GM21786 (cell line): ENCODE measurements around the gene LRRTM1.

Source experiments
- ATAC-seq: cut with Tn5 transposase; IDR thresholded peaks from one replicate; pipeline ENCODE4 v1.9.1; 2021; ENCODE audit not compliant: unreplicated experiment

LRRTM1 gene

GRCh38 chr2:80252294-80252986 lies 52.1 kb downstream of the LRRTM1 start:
- ATAC-seq, result no peak
